Loucy (cell line): ENCODE data around the gene AAK1.

Experiments
- CTCF ChIP-seq: fragments of 200-600 bp; sonication (generic); conservative IDR thresholded peaks from 2 replicates; pipeline ENCODE4 v1.5.1; 2014; ENCODE audit warnings: mild to moderate bottlenecking, antibody characterized with exemption, low read length
- EZH2phosphoT487 ChIP-seq: fragments of 200-600 bp; IDR thresholded peaks from 2 replicates; pipeline ENCODE4 v1.6.1; 2018; ENCODE audit warnings: antibody characterized with exemption, mild to moderate bottlenecking, moderate library complexity, borderline replicate concordance

- TF ChIP-seq CTCF (no peak), EZH2phosphoT487 (no peak)
Measured at GRCh38 chr2:69429491-69430183, 213.9 kb downstream of the AAK1 start.
